Smooth muscle cell (in vitro differentiated cells): ENCODE data around the gene KIZ. TPM values are rescaled to one million over a fixed set of nuclear protein-coding genes. Genes with fewer than 3 reads are reported as not detected.
A peak's percentile ranks its signal among the peaks of the same experiment; 100 is the strongest.

Experiments
- DNase-seq: peaks from one replicate; lab custom pipeline; 2025; ENCODE audit not compliant: unreplicated experiment; lab: John Stamatoyannopoulos, UW
- H2AFZ ChIP-seq: fragments of 200-600 bp; sonication (generic); 2 replicates; pipeline ENCODE4 v1.6.0; 2016; ENCODE audit warnings: antibody characterized with exemption, low read depth, mild to moderate bottlenecking
- H3F3A ChIP-seq: fragments of 200-600 bp; sonication (generic); 2 replicates; pipeline ENCODE4 v1.6.0; 2017; ENCODE audit warnings: antibody characterized with exemption, low read depth
- H3K27ac ChIP-seq: fragments of 200-600 bp; sonication (generic); 2 replicates; pipeline ENCODE4 v1.5.1; 2016; ENCODE audit warnings: low read depth, mild to moderate bottlenecking
- H3K27me3 ChIP-seq: fragments of 200-600 bp; sonication (generic); 2 replicates; pipeline ENCODE4 v1.6.1; 2016; ENCODE audit warnings: low read depth, mild to moderate bottlenecking
- H3K36me3 ChIP-seq: fragments of 200-600 bp; sonication (generic); 2 replicates; pipeline ENCODE4 v1.5.1; 2016; ENCODE audit warnings: low read depth
- H3K4me1 ChIP-seq: fragments of 200-600 bp; sonication (generic); 2 replicates; pipeline ENCODE4 v1.5.1; 2016; ENCODE audit warnings: low read depth
- H3K4me2 ChIP-seq: fragments of 200-600 bp; sonication (generic); 2 replicates; pipeline ENCODE4 v1.6.0; 2016; ENCODE audit warnings: mild to moderate bottlenecking
- H3K4me3 ChIP-seq: fragments of 200-600 bp; sonication (generic); 2 replicates; pipeline ENCODE4 v1.5.1; 2016; ENCODE audit warnings: mild to moderate bottlenecking
- H3K79me2 ChIP-seq: fragments of 200-600 bp; sonication (generic); 2 replicates; pipeline ENCODE4 v1.6.0; 2016; ENCODE audit warnings: low read depth, mild to moderate bottlenecking
- H3K9ac ChIP-seq: fragments of 200-600 bp; sonication (generic); 2 replicates; pipeline ENCODE4 v1.6.0; 2016; ENCODE audit warnings: low read depth
- H3K9me3 ChIP-seq: fragments of 200-600 bp; sonication (generic); replicated peaks from 2 replicates; pipeline ENCODE4 v1.5.1; 2016; ENCODE audit warnings: low read depth
- H4K20me1 ChIP-seq: fragments of 200-600 bp; sonication (generic); 2 replicates; pipeline ENCODE4 v1.6.0; 2016; ENCODE audit warnings: low read depth
- CTCF ChIP-seq: fragments of 200-600 bp; sonication (generic); IDR thresholded peaks from 2 replicates; pipeline ENCODE4 v1.5.1; 2017; ENCODE audit warnings: borderline replicate concordance, mild to moderate bottlenecking, antibody characterized with exemption; ENCODE audit not compliant: insufficient read depth, poor library complexity, severe bottlenecking
- WGBS: methylation state at CpG from one replicate; pipeline ENCODE4 v1.1.7; 2016; ENCODE audit warnings: low lambda C conversion rate; 5-methylcytosine and 5-hydroxymethylcytosine counted together
- polyA plus RNA-seq: library from polyadenylated mRNA; unstranded; fragments of >200 nt; fragmentation: Nextera tagmentation; extraction: Ambion mirVana; gene quantifications from 2 replicates; pipeline ENCODE4 v1.2.1, GENCODE V29; 2016
- total RNA-seq: library from RNA; depleted of rRNA; stranded (reverse); fragments of >200 nt; gene quantifications from 2 replicates; pipeline ENCODE4 v1.2.3, GENCODE V29; 2014

KIZ gene
- total and polyA plus RNA-seq, 2 experiments from 2014 or later, result 19.2 to 20.9 TPM

- 14% methylated on average over 7 of the region's 7 CpGs for whole genome bisulfite sequencing
- H3K27me3 ChIP-seq, result no peaks in the 10 kb centered on the region
- peak overlapping the region; percentile 90 for H3K9ac ChIP-seq
- no peak overlapping the region for H2AFZ ChIP-seq
- TF ChIP-seq CTCF, result no peak
- no peaks in the 10 kb centered on the region for H3K9me3 ChIP-seq
- H3K27ac ChIP-seq, result peak overlapping the region; percentile 98
- H4K20me1 ChIP-seq, result no peaks in the 10 kb centered on the region
- H3K79me2 ChIP-seq, result no peaks in the 10 kb centered on the region
- H3F3A ChIP-seq, result peaks cover 15% of the 10 kb centered on the region
- H3K4me2 ChIP-seq, result peak overlapping the region; percentile 79
- H3K36me3 ChIP-seq, result no peaks in the 10 kb centered on the region
- no peak for DNase-seq
- H3K4me3 ChIP-seq, result peak overlapping the region; percentile 21
- peaks cover 15% of the 10 kb centered on the region for H3K4me1 ChIP-seq
Measured at GRCh38 chr20:21182832-21183563, 57.1 kb downstream of the KIZ start.

- no peak for DNase-seq
- Histone ChIP-seq H3F3A (peaks cover 15% of the 10 kb centered on the region), H2AFZ (no peak overlapping the region), H3K4me3 (no peak overlapping the region), H3K79me2 (no peaks in the 10 kb centered on the region), H3K4me1 (peaks cover 15% of the 10 kb centered on the region), H3K27ac (peak overlapping the region; percentile 98), H3K4me2 (peak overlapping the region; percentile 79), H3K36me3 (no peaks in the 10 kb centered on the region), H4K20me1 (no peaks in the 10 kb centered on the region), H3K27me3 (no peaks in the 10 kb centered on the region), H3K9ac (peak overlapping the region; percentile 25), H3K9me3 (no peaks in the 10 kb centered on the region)
- no peak for TF ChIP-seq CTCF
- 54% methylated on average over 2 of the region's 2 CpGs for WGBS
Measured at GRCh38 chr20:21183722-21184121, 57.8 kb downstream of the KIZ start.

- Histone ChIP-seq H3K4me1 (peaks cover 19% of the 10 kb centered on the region), H3F3A (peaks cover 15% of the 10 kb centered on the region), H4K20me1 (no peaks in the 10 kb centered on the region), H3K27me3 (no peaks in the 10 kb centered on the region), H3K4me2 (no peak overlapping the region), H3K9me3 (no peaks in the 10 kb centered on the region), H3K9ac (no peak overlapping the region), H2AFZ (no peak overlapping the region), H3K27ac (peak overlapping the region; percentile 98), H3K4me3 (no peak overlapping the region), H3K36me3 (no peaks in the 10 kb centered on the region), H3K79me2 (no peaks in the 10 kb centered on the region)
- no peak for DNase-seq
- 83% methylated on average over 3 of the region's 3 CpGs for WGBS
- TF ChIP-seq CTCF, result no peak
Measured at GRCh38 chr20:21184819-21185218, 58.9 kb downstream of the KIZ start.

- DNase-seq, result no peak
- 95% methylated on average over 5 of the region's 5 CpGs for WGBS
- Histone ChIP-seq H3F3A (peaks cover 15% of the 10 kb centered on the region), H3K4me1 (peaks cover 17% of the 10 kb centered on the region), H3K36me3 (no peaks in the 10 kb centered on the region), H3K4me2 (no peak overlapping the region), H4K20me1 (no peaks in the 10 kb centered on the region), H3K27ac (no peak overlapping the region), H2AFZ (no peak overlapping the region), H3K4me3 (no peak overlapping the region), H3K79me2 (no peaks in the 10 kb centered on the region), H3K27me3 (no peaks in the 10 kb centered on the region), H3K9me3 (no peaks in the 10 kb centered on the region), H3K9ac (no peak overlapping the region)
- no peak for TF ChIP-seq CTCF
Measured at GRCh38 chr20:21185849-21186248, 60.0 kb downstream of the KIZ start.
